ENCODE measurements around the gene FAM53A.

The FAM53A gene

GRCh38 chr4:1630266-1630665 is 53.8 kb downstream of the FAM53A start:
- Mint-ChIP-seq H3K4me1 (no peaks in the 10 kb centered on the region), H3K4me3 (no peak overlapping the region), H3K27me3 (peaks cover 1% of the 10 kb centered on the region), H3K9me3 (no peaks in the 10 kb centered on the region), H3K36me3 (no peaks in the 10 kb centered on the region), H3K27ac (no peak overlapping the region)

- Mint-ChIP-seq H3K27me3 (no peaks in the 10 kb centered on the region), H3K27ac (no peak overlapping the region), H3K4me3 (no peak overlapping the region), H3K36me3 (no peaks in the 10 kb centered on the region), H3K4me1 (no peaks in the 10 kb centered on the region), H3K9me3 (no peaks in the 10 kb centered on the region)
Observed at GRCh38 chr4:1629699-1630083, 54.4 kb downstream of the FAM53A start.

- H3K9me3 Mint-ChIP-seq: no peaks in the 10 kb centered on the region
- no peaks in the 10 kb centered on the region for H3K27me3 Mint-ChIP-seq
- H3K4me1 Mint-ChIP-seq: no peaks in the 10 kb centered on the region
- no peak overlapping the region for H3K27ac Mint-ChIP-seq
- no peak overlapping the region for H3K4me3 Mint-ChIP-seq
- H3K36me3 Mint-ChIP-seq: no peaks in the 10 kb centered on the region
Observed at GRCh38 chr4:1628892-1629698, 55.0 kb downstream of the FAM53A start.

- Mint-ChIP-seq H3K9me3 (no peaks in the 10 kb centered on the region), H3K4me1 (no peaks in the 10 kb centered on the region), H3K27me3 (no peaks in the 10 kb centered on the region), H3K36me3 (no peaks in the 10 kb centered on the region), H3K4me3 (no peak overlapping the region), H3K27ac (no peak overlapping the region)
Observed at GRCh38 chr4:1627417-1628313, 56.4 kb downstream of the FAM53A start.

- Mint-ChIP-seq H3K9me3 (no peaks in the 10 kb centered on the region), H3K27ac (no peak overlapping the region), H3K4me3 (no peak overlapping the region), H3K4me1 (no peaks in the 10 kb centered on the region), H3K36me3 (no peaks in the 10 kb centered on the region), H3K27me3 (no peaks in the 10 kb centered on the region)
Observed at GRCh38 chr4:1626941-1627340, 57.2 kb downstream of the FAM53A start.

GRCh38 chr4:1626151-1626550 is 58.0 kb downstream of the FAM53A start:
- H3K27me3 Mint-ChIP-seq: no peaks in the 10 kb centered on the region
- no peaks in the 10 kb centered on the region for H3K4me1 Mint-ChIP-seq
- no peaks in the 10 kb centered on the region for H3K9me3 Mint-ChIP-seq
- H3K4me3 Mint-ChIP-seq: no peak overlapping the region
- no peak overlapping the region for H3K27ac Mint-ChIP-seq
- H3K36me3 Mint-ChIP-seq: no peaks in the 10 kb centered on the region

GRCh38 chr4:1625600-1626138 is 58.4 kb downstream of the FAM53A start:
- no peaks in the 10 kb centered on the region for H3K36me3 Mint-ChIP-seq
- H3K27me3 Mint-ChIP-seq: no peaks in the 10 kb centered on the region
- H3K9me3 Mint-ChIP-seq: no peaks in the 10 kb centered on the region
- H3K27ac Mint-ChIP-seq: no peak overlapping the region
- no peak overlapping the region for H3K4me3 Mint-ChIP-seq
- peaks cover 2% of the 10 kb centered on the region for H3K4me1 Mint-ChIP-seq

- peaks cover 8% of the 10 kb centered on the region for H3K4me1 Mint-ChIP-seq
- H3K4me3 Mint-ChIP-seq: no peak overlapping the region
- no peak overlapping the region for H3K27ac Mint-ChIP-seq
- H3K36me3 Mint-ChIP-seq: no peaks in the 10 kb centered on the region
- H3K9me3 Mint-ChIP-seq: no peaks in the 10 kb centered on the region
- no peaks in the 10 kb centered on the region for H3K27me3 Mint-ChIP-seq
Observed at GRCh38 chr4:1624519-1624910, 59.6 kb downstream of the FAM53A start.

- Mint-ChIP-seq H3K4me3 (no peak overlapping the region), H3K4me1 (peaks cover 8% of the 10 kb centered on the region), H3K27me3 (no peaks in the 10 kb centered on the region), H3K9me3 (no peaks in the 10 kb centered on the region), H3K27ac (no peak overlapping the region), H3K36me3 (no peaks in the 10 kb centered on the region)
Observed at GRCh38 chr4:1623821-1624518, 60.1 kb downstream of the FAM53A start.

- Mint-ChIP-seq H3K4me3 (no peak overlapping the region), H3K36me3 (no peaks in the 10 kb centered on the region), H3K27ac (no peak overlapping the region), H3K27me3 (no peaks in the 10 kb centered on the region), H3K4me1 (peaks cover 8% of the 10 kb centered on the region), H3K9me3 (no peaks in the 10 kb centered on the region)
Observed at GRCh38 chr4:1623400-1623799, 60.7 kb downstream of the FAM53A start.

GRCh38 chr4:1622956-1623355 is 61.2 kb downstream of the FAM53A start:
- Mint-ChIP-seq H3K27ac (no peak overlapping the region), H3K27me3 (no peaks in the 10 kb centered on the region), H3K4me3 (no peak overlapping the region), H3K9me3 (no peaks in the 10 kb centered on the region), H3K36me3 (no peaks in the 10 kb centered on the region), H3K4me1 (peaks cover 8% of the 10 kb centered on the region)

GRCh38 chr4:1622238-1622637 is 61.9 kb downstream of the FAM53A start:
- no peaks in the 10 kb centered on the region for H3K9me3 Mint-ChIP-seq
- H3K4me3 Mint-ChIP-seq: no peak overlapping the region
- no peaks in the 10 kb centered on the region for H3K36me3 Mint-ChIP-seq
- no peaks in the 10 kb centered on the region for H3K27me3 Mint-ChIP-seq
- no peak overlapping the region for H3K27ac Mint-ChIP-seq
- H3K4me1 Mint-ChIP-seq: peaks cover 14% of the 10 kb centered on the region

GRCh38 chr4:1621526-1621925 is 62.6 kb downstream of the FAM53A start:
- Mint-ChIP-seq H3K4me1 (peaks cover 19% of the 10 kb centered on the region), H3K36me3 (no peaks in the 10 kb centered on the region), H3K4me3 (no peak overlapping the region), H3K9me3 (no peaks in the 10 kb centered on the region), H3K27me3 (no peaks in the 10 kb centered on the region), H3K27ac (no peak overlapping the region)

- Mint-ChIP-seq H3K4me1 (peaks cover 39% of the 10 kb centered on the region), H3K27me3 (no peaks in the 10 kb centered on the region), H3K4me3 (no peak overlapping the region), H3K36me3 (no peaks in the 10 kb centered on the region), H3K9me3 (no peaks in the 10 kb centered on the region), H3K27ac (no peak overlapping the region)
Observed at GRCh38 chr4:1619151-1619672, 64.9 kb downstream of the FAM53A start.

GRCh38 chr4:1618438-1618837 is 65.7 kb downstream of the FAM53A start:
- no peaks in the 10 kb centered on the region for H3K9me3 Mint-ChIP-seq
- H3K27me3 Mint-ChIP-seq: no peaks in the 10 kb centered on the region
- no peak overlapping the region for H3K27ac Mint-ChIP-seq
- peaks cover 44% of the 10 kb centered on the region for H3K4me1 Mint-ChIP-seq
- no peaks in the 10 kb centered on the region for H3K36me3 Mint-ChIP-seq
- no peak overlapping the region for H3K4me3 Mint-ChIP-seq
